ENCODE results near the gene ADAM12.

The ADAM12 gene

DNA sequence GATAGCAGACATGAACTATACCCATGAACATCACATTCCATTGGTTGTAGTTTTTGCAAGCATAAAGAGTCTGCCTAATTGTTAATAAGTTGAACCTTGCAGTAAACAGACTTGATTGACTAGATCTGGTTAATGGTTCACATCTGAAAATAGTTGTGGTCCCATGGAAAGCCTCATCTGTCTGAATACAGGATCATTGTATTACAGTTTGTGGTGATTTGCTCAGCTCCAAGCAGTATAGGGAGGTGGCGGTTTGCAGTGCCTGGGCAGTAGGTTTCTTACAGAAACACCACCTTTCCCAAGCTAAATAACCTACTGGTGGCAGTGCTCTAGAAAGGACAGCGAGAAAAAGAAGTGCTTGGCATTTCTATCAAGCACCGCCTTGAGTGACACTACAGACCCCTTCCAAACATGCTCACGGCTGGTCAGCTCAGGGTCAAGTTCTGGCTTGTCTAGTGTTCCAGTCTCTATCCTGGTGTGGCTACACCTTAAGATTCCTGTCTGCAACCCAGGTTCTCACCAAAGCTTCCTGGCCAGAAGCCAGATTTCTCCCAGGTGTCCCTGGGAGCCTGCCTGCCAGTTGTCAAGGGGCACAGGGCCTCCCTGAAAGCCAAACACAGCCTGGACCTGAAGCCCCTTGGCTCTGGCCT is 372.0 kb downstream of the ADAM12 start:
- DNase-seq (ENCODE audit: low read depth), result no peak
- TF ChIP-seq, protein P1, sequence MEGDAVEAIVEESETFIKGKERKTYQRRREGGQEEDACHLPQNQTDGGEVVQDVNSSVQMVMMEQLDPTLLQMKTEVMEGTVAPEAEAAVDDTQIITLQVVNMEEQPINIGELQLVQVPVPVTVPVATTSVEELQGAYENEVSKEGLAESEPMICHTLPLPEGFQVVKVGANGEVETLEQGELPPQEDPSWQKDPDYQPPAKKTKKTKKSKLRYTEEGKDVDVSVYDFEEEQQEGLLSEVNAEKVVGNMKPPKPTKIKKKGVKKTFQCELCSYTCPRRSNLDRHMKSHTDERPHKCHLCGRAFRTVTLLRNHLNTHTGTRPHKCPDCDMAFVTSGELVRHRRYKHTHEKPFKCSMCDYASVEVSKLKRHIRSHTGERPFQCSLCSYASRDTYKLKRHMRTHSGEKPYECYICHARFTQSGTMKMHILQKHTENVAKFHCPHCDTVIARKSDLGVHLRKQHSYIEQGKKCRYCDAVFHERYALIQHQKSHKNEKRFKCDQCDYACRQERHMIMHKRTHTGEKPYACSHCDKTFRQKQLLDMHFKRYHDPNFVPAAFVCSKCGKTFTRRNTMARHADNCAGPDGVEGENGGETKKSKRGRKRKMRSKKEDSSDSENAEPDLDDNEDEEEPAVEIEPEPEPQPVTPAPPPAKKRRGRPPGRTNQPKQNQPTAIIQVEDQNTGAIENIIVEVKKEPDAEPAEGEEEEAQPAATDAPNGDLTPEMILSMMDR (IDR thresholded peaks at IDR 0.05; ENCODE audit: low read depth, low read length, missing control alignments), result no peak
- no peak overlapping the region for H3K4me3 ChIP-seq (ENCODE audit: low read depth, low read length)

DNA sequence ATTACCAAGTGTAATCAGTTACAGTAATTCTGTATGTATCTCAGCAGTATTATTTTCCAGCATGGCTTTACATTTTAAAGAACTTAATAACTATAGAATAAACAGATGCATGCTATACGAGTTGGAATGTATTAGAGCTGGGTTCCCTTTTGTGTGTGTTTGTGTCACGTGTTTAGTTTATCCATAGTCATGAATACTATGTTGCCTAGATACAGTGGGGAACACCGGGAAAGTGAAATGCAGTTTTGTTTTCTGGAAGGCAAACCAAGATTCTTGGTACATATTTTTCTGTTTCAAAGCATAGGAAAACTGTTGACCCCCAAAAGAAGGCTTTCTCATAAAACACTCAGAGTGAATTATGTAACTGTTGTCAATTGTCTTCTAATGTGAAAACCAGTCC is 372.9 kb downstream of the ADAM12 start:
- TF ChIP-seq, protein P1 (IDR thresholded peaks at IDR 0.05; ENCODE audit: low read depth, low read length, missing control alignments), result no peak
- no peak overlapping the region for H3K4me3 ChIP-seq (ENCODE audit: low read depth, low read length)
- DNase-seq (ENCODE audit: low read depth), result no peak

DNA sequence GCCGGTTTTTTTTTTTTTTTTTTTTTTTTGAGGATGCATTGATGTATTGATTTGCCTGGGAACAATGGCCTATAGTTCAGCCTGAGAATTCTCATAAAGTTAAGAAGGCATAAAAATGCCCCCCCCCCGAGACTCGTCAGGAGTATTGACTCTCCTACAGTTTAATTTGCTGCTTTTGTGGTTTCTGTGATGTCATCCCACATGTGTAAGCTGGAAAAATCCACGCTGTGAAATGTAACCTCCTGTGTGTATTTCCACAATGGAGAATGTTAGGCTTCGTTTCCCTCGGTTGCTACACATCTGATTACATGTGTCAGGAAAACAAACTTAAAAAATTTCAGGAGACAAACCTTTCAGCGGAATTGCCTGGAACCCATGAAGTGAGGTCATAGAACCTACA is 374.0 kb downstream of the ADAM12 start:
- no peak for DNase-seq (ENCODE audit: low read depth)
- TF ChIP-seq, protein P1 (IDR thresholded peaks at IDR 0.05; ENCODE audit: low read depth, low read length, missing control alignments), result no peak
- no peak overlapping the region for H3K4me3 ChIP-seq (ENCODE audit: low read depth, low read length)

DNA sequence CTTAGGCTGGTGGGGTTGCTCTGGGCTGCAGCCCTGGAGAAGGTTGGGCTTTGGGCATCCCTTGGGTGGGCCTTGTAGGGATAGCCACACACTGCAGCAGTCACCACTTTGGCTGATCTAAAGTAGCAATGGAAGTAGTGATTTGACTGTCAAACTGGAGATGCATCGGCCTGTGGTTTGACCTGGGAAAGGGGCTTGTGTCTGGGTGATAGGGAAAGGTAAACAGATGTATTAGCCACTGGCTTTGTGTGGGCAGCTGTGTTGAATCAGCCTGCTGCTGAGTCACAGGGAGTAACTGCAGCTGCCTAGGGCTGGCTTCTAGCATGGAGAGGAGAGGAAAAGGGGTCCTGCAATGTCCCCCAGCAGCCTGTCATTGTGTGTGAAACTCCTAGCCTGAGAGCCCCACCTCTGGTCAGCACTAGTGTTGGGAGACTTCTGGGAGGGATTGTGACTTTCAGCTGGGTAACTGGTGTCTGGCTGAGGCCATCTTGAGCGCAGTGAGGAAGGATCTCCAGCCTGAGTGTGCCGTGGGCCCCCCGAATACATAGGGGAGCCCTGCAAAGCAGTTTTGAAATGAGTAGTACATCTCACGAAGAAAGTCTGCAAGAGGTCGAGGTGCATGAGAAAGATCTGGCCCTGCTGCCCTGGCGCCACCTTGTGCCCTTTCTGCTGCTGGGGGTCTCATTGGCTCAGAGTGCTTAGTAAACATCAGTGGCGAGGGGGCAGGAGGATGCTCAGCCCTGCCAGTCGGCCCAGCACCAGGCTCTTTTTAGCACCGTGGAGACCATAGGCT is 374.6 kb downstream of the ADAM12 start:
- TF ChIP-seq, protein P1 (IDR thresholded peaks at IDR 0.05; ENCODE audit: low read depth, low read length, missing control alignments), result no peak
- no peak overlapping the region for H3K4me3 ChIP-seq (ENCODE audit: low read depth, low read length)
- no peak for DNase-seq (ENCODE audit: low read depth)

DNA sequence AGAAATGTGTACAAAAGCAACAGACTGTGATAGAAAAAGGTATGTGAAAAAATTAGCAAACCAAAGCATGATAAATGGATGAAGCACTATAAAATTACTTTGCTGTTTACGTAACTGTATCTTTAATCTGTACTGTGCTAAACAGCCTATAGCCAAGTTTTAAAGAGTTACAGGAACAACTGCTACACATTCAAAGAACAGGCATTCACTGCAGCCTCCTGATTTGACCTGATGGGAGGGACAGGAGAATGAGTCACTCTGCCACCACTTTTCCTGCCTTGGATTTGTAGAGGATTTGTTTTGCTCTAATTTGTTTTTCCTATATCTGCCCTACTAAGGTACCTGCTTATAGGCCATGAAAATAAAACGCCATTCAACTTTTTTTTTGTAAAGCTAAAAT is 375.8 kb downstream of the ADAM12 start:
- TF ChIP-seq, protein P1 (IDR thresholded peaks at IDR 0.05; ENCODE audit: low read depth, low read length, missing control alignments), result no peak
- no peak for DNase-seq (ENCODE audit: low read depth)
- H3K4me3 ChIP-seq (ENCODE audit: low read depth, low read length), result no peak overlapping the region

DNA sequence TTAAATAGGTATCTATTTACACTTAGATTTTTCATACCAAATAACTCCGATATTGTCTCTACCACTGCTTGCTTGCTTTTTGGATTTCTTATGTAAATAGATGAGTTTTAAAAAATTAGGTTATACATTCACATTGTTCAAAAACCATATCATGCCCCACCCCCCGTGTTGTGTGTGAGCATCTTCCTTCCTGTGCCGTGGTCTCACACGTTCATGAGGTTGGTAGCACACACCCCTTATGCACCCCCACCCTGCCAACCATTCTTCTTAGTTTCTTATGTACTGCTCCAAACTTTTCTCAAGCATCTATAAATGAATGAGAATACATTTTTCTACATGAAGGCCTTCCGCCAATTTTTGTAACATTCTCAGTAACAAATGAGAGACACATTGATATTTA is 376.3 kb downstream of the ADAM12 start:
- TF ChIP-seq, protein P1 (IDR thresholded peaks at IDR 0.05; ENCODE audit: low read depth, low read length, missing control alignments), result no peak
- no peak overlapping the region for H3K4me3 ChIP-seq (ENCODE audit: low read depth, low read length)
- DNase-seq (ENCODE audit: low read depth), result no peak
